ENCODE data around the gene CELF4.

CELF4 gene

DNA sequence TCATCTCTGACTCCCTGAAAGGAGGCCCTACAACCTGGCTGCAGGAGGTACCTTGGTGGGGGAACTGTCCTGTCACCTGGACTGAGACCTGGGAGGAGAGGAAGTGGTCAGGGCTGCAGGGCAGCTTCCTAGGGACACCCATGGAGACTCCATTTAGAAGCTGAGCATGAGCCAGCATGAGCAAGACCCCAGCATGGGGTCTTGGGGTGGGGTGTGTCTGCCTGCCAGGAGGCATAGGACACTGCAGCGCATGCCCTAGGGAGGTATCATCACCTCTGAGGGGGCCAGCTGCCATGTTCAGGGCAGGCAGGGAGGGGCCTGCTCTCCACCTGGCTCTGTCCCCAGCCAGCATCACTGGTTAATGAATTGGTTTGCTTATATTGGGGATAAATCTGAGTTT is 249.7 kb downstream of the CELF4 start:
- DNase-seq (ENCODE audit: low spot score): no peak

DNA sequence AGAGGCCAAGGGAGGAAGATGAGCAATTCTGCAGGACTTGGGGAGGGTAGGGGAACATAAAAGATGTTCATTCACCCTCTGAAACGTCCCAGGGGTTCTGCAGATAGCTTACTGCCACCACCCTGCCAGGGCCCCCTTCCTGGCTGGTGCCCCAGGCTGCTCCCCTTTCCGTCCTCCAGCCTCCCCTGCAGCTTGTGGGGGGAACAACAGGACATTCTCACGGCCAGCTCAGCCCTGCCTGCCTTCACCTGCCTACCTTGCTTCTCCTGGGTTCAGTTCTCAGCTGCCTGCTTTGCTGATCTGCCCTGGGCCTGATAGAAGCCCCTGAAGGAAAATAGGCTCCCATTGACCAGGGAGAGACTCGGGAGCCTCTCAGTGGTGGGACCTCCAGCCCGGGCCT is 251.1 kb downstream of the CELF4 start:
- no peak for DNase-seq (ENCODE audit: low spot score)

DNA sequence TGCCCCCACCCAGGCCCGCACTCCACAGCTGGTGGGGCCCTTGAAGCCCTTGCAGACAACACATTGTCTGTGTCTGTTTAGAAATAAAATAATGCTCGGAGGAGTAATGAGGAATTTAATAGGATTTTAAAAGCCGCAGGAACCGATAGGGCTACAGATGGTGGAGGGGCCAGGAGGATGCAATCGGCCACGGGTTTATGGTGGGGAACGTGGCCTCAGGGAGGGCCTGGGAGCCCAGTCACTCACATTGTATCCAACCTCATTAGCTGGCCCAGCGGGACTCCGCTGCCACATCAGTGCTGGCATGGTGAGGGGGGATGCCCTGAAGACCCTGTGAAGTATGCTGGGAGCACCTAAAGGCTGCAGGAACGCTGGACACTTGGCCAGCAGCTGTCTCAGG is 252.0 kb downstream of the CELF4 start:
- DNase-seq (ENCODE audit: low spot score): no peak

DNA sequence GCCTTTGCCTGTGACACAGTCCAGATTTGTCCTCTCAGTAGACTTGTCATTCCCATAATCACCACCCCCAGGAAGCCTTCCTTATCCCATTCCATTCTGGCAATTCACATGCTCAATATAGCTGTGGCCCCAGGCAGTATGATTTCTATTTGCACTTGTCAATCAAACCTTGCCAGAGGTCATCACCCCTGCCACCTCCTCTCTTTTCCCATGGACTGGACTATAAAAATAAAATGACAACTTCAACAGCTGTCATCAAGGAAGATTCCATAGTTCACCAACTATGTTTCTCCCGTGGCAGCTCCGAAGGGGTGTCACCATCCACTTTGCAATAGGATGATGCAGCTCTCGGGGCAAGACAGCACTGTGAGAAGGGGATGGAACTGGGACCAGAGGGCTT is 255.7 kb downstream of the CELF4 start:
- DNase-seq (ENCODE audit: low spot score): no peak

DNA sequence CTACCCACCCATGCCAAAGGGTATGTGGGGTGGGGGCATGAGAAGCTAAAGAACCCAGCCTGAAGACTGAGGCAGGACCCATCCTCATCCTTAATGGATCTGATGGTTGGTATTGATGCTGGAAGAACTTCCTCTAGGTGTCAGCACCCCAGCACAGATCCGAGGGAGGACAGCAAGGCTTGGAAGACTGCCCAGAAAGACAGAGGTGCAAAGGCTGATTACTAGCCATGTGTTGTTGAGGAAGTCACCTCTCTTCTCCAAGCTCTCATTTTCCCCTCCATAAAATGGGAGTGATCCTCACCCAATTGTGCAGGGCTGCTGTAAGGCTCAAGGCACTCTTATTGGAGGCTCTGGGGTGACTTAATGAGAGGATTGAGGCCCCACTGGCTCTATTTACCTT is 256.5 kb downstream of the CELF4 start:
- DNase-seq (ENCODE audit: low spot score): no peak

DNA sequence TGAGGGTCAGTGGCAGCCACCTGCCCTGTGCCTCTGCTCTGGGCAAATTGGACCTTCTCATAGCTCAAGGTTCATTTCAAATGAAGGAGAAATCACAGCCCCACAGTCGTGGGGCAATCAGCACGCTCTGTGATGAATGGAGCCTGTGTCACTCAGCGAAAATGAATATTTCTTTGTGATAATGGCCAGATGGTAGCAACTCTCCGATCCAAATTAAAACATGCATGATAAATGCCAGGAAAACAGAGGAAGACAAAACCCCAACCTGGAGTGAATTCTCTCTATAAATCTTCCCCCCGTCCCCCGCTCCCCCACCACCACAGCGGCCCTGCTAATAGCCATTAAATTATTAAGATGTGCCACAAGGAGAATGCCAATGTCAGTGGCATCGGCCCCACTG is 258.4 kb downstream of the CELF4 start:
- DNase-seq (ENCODE audit: low spot score): no peak

DNA sequence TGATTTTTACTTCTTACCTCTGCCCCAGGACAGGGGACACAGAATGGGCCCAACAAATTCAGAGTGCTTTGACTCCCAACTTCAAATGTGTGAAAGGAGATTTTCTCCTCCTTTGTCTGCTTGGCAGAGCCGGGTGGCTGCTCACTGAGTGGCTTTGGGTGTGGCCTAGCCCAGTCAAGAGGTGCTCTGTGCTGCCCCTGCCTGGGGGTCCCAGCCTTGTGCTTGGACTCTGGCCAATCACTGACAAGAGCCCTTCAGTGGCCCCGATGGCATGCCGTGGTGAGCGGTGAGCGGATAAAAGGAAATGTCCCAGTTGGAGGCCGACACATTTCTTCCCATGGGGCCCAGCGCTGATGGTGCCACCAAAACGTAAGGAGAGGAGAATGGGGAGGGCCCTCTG is 259.2 kb downstream of the CELF4 start:
- DNase-seq (ENCODE audit: low spot score): no peak

DNA sequence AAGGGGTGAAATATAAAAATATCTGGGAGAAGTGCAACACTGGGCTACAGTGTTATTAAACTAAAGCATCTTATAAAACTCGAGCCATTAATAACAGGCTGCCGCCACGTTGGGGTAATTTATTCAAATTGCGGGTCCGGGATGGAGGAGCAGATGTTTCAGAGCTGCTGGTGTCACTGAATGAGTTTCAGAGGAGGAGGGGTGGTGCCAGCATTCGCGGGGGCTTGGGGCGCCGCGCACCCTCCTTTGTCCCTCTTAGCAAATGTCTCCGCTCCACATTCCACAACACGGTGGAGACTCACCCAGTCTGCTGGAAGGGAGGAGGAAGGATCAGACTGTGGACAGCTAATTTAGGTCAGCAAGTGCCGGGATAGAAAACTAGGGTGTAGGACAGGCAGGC is 260.5 kb downstream of the CELF4 start:
- no peak for DNase-seq (ENCODE audit: low spot score)

DNA sequence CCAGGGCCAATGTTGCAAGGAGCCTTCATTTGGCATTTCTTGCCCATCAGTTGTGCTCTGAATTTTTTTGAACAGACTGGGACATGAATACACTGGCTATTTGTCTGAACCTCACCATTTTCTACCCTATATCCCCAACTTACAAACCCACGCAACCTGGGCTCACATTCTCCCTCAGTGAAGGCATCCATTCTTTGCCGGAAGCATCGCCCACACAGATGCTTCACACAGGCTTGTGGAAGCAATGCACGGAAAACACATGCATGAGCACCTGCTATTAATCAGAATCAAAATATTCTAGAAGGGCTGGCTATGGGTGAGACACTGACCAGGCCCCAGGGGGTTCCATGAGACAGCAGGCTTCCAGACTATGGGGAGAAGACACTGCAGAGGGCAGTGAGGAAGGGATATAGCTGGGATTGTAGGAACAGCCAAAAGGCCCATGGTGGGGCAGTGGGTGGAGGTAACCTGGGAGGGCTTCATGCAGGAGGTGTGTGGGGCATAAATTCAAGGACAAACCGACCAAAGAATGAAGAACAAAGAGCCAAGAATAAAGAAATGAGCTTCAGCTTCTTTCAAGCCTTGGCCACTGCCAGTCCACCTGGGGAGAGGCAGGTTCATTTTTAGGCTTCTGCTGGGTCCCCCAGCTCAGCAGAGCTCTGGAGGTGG is 261.5 kb downstream of the CELF4 start:
- no peak for DNase-seq (ENCODE audit: low spot score)

DNA sequence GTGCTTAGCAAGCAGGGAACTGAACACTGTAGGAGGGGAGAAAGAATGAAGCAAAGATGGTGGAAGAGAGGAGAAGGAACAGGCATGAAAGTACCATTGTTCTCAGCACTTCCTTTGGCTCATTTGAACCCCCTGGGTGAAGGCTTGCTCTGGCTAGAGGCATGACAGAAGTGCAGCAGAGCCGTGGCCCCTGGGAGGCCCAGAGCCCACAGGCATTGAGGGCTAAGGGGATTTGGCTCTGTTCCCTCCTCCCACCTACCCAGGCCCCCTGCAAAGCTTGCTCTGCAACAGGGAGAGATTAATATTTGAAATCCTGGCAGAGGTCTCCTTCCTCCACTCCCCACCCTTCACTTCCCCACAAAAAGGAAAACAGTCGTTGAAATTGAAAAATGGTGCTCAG is 262.6 kb downstream of the CELF4 start:
- DNase-seq (ENCODE audit: low spot score): no peak

DNA sequence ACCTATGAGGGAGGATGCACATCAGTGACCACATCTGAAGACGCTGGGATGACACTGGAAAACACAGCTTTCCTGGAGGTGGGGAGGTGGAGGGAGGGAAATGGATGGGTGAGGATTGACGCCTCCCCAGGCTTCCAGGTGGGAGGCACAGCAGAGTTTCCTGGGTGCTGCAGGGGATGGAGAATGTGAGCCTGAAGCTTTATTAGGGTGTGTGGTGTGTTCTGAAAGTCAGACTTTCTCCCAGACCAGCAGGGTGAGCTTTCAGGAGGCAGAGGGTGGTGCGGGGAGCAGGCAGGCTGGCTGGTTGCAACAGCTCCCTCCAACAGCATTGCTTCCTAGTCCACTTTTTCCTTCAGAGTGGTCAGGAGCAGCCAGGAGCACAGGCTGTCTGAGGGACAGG is 263.1 kb downstream of the CELF4 start:
- no peak for DNase-seq (ENCODE audit: low spot score)

DNA sequence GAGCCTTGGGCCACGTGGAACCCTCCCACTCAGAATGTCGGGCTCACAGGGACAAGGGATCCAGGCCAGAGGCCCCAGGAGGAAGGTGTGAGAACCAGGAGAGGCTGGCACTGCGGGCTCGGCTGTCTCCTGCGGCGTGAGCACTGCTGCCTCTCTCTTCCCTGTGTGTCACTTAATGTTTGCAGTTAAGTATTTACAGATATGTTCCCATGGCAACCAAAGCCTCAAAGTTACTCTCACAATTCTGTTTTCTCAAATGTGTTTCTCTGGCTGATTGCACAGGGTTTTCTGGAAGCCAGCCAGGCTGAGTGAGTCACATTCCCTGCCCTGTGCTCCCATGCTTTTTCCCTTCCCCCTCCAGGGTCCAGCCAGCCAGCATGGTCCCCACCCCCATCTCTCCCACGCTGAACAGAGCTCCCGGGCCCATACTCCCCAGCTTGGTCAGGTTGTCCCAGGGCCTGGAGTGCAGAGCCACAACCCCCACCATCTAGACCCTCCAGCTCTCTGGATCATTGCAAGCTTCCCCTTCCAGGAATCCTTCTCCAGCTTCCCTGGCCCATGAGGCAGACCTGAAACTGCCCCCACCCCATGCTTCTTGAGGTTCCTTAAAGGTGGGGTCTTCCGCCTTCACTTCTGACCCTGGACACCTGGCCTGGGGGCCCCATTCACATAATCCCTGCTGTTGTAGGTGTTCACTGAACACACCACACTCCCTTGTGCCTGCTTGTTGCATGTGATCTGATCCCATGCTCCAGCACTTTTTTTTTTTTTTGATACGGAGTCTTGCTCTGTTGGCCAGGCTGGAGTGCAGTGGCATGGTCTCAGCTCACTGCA is 265.9 kb downstream of the CELF4 start:
- no peak for DNase-seq (ENCODE audit: low spot score)

DNA sequence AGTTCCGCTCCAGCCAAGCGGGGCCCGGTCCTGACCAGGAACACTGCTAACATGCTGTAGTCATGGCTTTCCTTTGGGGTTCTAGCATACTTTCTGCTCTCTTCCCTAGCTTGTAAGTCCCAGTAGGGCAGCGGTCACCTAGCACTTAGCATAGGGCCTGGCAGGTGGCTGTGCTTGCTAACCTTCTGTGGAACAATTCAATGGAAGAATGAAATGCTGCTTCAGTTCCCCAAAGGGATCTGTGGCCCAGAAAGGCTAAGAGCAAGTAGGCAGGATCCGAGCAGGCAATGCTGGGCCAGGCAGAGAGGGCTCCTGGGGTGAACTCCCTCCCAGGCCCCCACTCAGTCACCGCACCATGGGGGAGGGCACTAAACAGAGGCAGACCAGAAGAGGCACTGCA is 266.8 kb downstream of the CELF4 start:
- no peak for DNase-seq (ENCODE audit: low spot score)

DNA sequence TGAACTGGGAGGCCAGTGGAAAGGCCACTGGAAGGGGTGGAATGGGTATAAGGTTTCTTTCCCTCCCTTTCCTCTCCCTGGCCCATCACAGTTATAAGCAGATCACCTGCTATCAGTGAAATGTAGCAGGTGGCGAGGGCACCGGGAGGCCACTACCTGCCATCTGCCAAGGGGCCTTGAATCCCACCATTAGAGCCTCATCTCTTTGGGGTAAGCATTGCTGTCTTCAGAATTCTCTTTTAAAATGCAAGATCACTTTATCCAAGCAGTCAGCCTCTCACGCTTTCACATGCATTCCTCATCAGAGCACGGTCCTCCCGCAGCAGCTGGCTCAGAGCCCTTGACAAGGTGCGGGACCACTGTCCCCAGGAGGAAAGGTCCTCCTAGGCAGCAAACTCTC is 268.5 kb downstream of the CELF4 start:
- DNase-seq (ENCODE audit: low spot score): no peak

DNA sequence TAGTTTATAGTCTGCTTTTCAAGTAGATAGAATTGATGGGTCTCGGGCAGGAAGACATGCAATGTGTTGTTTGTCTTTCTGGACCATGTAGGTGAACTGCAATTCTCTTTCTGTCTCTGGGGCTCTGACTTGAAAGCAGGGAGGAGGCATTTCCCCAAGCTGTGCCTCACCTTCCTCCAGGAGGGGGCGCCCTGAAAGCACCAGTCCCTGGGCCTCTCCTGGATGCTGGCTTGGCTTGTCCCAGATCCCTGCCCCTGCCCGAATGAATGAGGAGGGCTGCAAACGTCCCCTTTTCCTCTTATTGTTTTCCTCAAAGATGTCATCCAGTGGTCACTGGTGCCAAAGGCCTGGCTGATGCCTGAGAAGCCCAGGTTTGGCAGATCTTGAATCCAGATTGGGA is 270.6 kb downstream of the CELF4 start:
- no peak for DNase-seq (ENCODE audit: low spot score)

DNA sequence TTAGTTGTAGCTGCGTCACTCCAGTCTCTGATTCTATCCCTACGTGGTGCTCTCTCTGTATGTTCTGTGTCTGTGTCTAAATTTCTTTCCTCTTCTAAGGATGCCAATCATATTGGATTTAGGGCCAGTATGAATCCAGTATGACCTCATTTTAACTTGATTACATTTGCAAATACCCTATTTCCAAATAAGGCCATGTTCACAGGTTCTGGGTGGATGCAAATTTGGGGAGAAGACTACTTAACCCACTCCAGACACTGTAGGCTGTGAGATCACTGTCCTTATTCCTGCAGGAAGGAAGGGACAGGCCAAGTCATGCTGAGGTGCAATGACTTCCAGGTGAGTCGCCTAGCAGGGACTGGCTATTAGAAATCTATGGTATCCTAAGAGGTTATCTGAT is 272.2 kb downstream of the CELF4 start:
- no peak for DNase-seq (ENCODE audit: low spot score)

DNA sequence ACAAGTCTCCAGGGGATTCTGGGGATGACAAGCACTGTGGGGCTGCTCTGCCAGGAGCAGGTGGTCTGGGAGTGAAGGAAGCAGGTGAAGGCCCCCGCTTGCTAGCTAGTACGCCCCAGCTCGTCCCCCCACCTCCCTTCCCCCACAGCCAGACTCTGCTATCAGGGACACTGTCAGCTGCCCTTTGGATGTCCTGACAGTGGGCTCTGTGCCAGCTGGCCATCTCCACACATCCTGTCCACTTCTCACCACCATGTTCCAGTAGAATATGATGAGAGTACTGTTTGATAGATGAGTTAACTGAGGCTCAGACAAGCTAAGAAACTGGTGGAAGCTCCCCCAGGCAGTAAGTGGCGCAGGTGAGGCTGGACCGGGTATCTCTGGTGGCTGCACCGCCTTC is 276.2 kb downstream of the CELF4 start:
- DNase-seq (ENCODE audit: low spot score): no peak

DNA sequence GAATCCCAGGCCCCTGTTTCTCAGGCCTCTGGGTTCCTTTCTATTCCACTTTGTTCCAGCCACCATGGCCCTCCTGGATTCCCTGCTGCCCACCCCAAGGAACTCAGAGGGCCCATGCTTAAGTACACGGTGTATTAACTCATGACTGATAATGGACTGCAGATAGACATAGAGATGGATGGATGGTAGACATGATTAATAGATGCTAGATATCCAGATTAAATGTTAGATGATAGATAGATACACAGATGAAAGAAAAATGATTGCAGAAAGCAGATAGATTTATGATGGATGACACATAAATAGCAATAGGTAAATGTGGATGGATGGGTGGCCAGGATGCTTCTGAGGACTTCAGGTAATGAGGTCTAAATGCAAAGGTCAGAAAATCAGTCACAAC is 278.0 kb downstream of the CELF4 start:
- DNase-seq (ENCODE audit: low spot score): no peak

DNA sequence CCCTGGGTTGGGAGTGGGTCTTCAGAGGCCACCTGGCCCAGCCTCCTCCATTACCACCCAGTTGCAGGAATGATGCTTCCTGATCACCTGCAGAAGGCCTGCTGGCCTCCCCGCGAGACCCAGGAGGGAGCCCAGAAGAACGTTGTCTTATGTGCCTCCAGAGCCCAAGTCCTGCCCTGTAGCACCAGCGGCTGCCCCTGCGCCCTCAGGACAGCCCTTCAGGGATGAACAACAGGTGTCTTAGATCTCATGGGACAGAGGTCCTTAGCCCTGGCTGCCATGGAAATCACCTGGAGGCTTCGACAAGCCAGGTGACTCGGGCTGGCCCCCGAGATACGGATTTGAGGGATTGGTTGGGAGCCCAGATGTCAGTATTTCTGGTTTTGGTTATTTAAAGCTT is 278.8 kb downstream of the CELF4 start:
- no peak for DNase-seq (ENCODE audit: low spot score)

DNA sequence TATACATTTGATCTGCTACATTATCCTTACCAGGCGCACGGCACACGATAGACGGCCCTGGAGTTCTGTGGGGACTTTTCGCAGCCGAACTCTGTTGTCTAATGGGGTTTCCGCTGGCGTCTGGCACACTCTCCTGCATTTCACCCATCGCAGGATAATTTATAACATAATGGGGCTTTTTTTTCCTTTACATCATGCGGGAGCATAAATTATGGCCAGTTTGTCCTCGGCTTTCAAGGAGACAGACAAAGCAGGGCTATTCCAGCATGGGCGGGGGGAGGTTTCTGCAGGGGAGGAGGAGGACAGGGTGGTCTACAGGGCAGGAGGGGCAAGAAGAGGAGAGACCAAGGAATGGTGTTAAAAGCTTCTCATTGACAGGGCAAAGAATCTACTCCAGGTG is 279.8 kb downstream of the CELF4 start:
- DNase-seq (ENCODE audit: low spot score): no peak

DNA sequence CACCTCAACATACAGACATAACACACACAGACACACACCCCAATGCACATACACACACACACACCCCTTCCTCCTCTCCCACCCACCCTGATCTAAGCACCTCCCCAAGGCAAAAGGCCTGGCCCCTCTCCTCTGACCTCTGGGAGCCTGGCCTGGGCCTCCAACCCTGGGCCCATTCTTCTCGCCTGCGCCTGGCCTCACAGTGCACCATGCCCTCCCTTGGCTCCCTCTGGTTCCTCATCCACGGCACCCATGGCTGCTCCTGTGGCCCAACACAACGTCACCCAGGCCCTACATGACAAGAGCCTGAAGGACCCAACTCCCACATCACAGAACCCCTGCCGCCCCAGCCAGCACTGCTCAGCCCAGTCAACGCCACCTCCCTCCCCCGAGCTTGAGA is 281.3 kb downstream of the CELF4 start:
- no peak for DNase-seq (ENCODE audit: low spot score)

DNA sequence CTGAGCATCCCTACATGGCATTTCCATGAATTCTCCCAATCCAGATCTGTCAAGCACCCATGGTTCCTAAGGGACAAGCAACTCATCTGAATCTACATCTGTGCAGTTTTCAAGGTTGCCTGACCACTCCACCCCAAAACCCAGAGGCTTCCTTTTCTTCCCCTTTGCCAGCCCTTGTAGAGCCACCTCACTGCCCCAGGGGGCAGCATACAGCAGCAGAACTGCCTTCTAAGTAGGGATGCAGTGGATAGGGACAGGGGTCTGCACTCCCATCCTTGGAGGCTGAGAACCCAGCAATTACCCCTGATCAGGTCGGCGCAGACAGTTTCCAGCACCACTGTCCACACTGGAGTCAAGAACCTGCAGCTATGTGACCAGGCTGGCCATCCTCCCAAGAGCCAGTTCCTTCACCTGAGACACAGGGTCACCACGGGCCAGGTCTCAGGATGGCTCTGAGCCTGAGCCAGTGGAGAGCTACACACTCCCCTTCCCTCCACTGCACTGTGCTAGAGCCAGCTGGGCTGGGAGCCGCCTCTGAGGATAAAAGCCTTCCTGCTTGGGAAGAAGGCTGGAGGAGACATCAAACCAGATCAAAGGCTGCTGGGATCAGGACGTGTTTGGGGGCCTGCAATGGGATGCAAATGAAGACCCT is 283.1 kb downstream of the CELF4 start:
- DNase-seq (ENCODE audit: low spot score): no peak

DNA sequence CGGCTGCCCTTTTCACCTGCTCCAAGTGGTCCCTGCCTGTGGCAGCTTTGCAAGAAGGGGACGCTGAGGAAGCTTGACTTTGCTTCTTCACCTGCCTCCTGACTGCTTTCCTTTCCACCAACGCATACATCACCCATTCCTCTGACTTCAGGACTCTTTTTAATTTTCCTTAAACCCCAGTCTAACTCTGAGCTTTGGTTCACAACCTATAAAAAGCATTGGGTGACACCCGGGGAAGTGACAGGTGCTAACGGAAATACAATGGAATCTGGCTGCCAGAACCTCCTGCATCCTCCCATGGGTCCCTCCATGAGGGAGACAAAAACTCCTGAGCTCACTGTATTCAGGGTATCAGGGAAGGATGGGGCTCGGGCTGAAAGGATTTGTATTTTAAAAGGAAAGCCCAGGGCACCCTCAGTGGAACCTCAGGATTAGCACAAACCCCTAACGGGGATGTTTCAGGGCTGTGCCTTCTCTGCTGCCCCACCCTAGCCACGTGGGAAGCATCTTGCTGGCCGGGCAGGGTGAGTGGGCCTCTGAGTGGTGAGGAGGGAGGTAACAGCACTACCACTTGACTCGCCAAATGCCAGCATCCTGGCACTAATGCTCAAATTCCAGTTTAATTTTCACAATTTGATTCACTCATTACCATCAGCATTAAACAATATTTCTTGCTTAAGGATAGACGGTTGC is 284.8 kb downstream of the CELF4 start:
- no peak for DNase-seq (ENCODE audit: low spot score)
